ENCODE results near the gene MRGPRF.
"Not testable (repeated sequence)": the region's sequence is repeated elsewhere in the genome, so short reads cannot be mapped to it uniquely, and the experiment has no call there.

The MRGPRF gene

GRCh38 chr11:69002570-69003231 is 10.3 kb downstream of the MRGPRF start:
- H3K4me3 ChIP-seq (ENCODE audit: low read depth, low read length): no peak overlapping the region
- no peak for DNase-seq
- H3K9me3 ChIP-seq: no peaks in the 10 kb centered on the region
- TF ChIP-seq CTCF (IDR thresholded peaks at IDR 0.05; ENCODE audit: low read depth, low read length): no peak
- H3K36me3 ChIP-seq: no peaks in the 10 kb centered on the region
- no peaks in the 10 kb centered on the region for H3K27me3 ChIP-seq
- H3K4me1 ChIP-seq: peaks cover 15% of the 10 kb centered on the region

DNA sequence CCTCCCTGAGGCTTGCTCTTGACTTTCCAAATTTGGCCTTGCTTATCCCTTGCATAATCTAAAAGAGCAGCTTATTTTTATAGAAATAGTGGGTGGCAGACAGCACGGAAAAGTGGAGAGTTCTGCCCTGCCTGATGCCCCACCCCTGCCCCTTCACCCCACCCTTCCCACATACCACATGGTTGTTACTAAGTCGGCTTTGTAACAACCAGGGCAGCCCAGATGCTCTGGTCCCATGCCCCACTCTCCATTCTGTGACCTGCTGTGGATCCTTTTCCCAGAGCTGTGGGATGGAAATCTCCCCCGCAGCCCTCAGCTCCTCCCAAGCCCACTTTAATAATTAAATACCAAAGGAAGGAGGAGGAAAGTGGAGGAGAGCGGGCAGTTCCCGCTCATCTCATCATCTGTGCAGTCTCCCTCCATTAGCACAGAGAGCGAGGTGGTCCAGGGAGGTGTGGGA is 10.9 kb downstream of the MRGPRF start:
- DNase-seq: no peak
- no peak overlapping the region for H3K4me3 ChIP-seq (ENCODE audit: low read depth, low read length)
- H3K27me3 ChIP-seq: no peaks in the 10 kb centered on the region
- TF ChIP-seq CTCF (IDR thresholded peaks at IDR 0.05; ENCODE audit: low read depth, low read length): no peak
- no peaks in the 10 kb centered on the region for H3K36me3 ChIP-seq
- H3K4me1 ChIP-seq: peaks cover 15% of the 10 kb centered on the region
- H3K9me3 ChIP-seq: no peaks in the 10 kb centered on the region

- DNase-seq: no peak
- H3K27me3 ChIP-seq: no peaks in the 10 kb centered on the region
- H3K4me1 ChIP-seq: peaks cover 15% of the 10 kb centered on the region
- H3K4me3 ChIP-seq (ENCODE audit: low read depth, low read length): no peak overlapping the region
- H3K36me3 ChIP-seq: no peaks in the 10 kb centered on the region
- no peaks in the 10 kb centered on the region for H3K9me3 ChIP-seq
- TF ChIP-seq CTCF (IDR thresholded peaks at IDR 0.05; ENCODE audit: low read depth, low read length): no peak
Measured at GRCh38 chr11:69001243-69002081, 11.6 kb downstream of the MRGPRF start.

- no peaks in the 10 kb centered on the region for H3K36me3 ChIP-seq
- no peak for DNase-seq
- H3K9me3 ChIP-seq: no peaks in the 10 kb centered on the region
- no peaks in the 10 kb centered on the region for H3K27me3 ChIP-seq
- no peak overlapping the region for H3K4me3 ChIP-seq (ENCODE audit: low read depth, low read length)
- peaks cover 15% of the 10 kb centered on the region for H3K4me1 ChIP-seq
- TF ChIP-seq CTCF (IDR thresholded peaks at IDR 0.05; ENCODE audit: low read depth, low read length): peak; percentile 58
Measured at GRCh38 chr11:69000831-69001242, 12.2 kb downstream of the MRGPRF start.

- no peak for TF ChIP-seq CTCF (IDR thresholded peaks at IDR 0.05; ENCODE audit: low read depth, low read length)
- no peaks in the 10 kb centered on the region for H3K9me3 ChIP-seq
- H3K4me3 ChIP-seq (ENCODE audit: low read depth, low read length): no peak overlapping the region
- H3K4me1 ChIP-seq: peaks cover 15% of the 10 kb centered on the region
- no peaks in the 10 kb centered on the region for H3K36me3 ChIP-seq
- no peaks in the 10 kb centered on the region for H3K27me3 ChIP-seq
- no peak for DNase-seq
Measured at GRCh38 chr11:69000391-69000790, 12.7 kb downstream of the MRGPRF start.

DNA sequence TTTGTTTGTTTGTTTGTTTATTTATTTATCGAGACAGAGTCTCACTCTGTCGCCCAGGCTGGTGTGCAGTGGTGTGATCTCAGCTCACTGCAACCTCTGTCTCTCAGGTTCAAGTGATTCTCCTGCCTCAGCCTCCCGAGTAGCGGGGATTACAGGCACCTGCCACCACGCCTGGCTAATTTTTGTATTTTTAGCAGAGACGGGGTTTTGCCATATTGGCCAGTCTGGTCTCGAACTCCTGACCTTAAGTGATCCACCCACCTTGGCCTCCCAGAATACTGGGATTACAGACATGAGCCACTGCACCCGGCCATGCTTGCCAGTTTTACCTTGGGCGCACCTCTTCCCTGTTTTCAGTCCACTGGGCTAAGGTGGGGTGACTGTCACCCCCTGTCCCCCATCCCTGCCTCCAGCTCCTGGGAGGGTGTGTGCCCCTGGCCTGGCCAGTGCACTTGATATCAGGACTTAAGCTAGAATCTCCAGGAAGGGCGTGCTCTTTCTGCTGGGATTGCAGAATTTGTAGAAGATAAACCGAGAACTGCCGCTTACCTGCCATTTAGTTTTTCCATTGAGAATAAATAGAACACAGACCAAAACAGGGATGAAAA is 13.2 kb downstream of the MRGPRF start:
- H3K9me3 ChIP-seq; H3K4me3 ChIP-seq (ENCODE audit: low read depth, low read length); H3K27me3 ChIP-seq; H3K36me3 ChIP-seq; DNase-seq: not testable (repeated sequence)
- peaks cover 15% of the 10 kb centered on the region for H3K4me1 ChIP-seq
